ENCODE data around the gene CPA5. TPM values are rescaled to one million over a fixed set of nuclear protein-coding genes. Genes with fewer than 3 reads are reported as not detected.

The CPA5 gene
- total and polyA plus RNA-seq, 2 experiments from 2014 or later = not detected

- Histone ChIP-seq H3K4me1 (ENCODE audit: insufficient read depth) (peaks cover 28% of the 10 kb centered on the region), H3K9me2 (ENCODE audit: insufficient read depth) (0 out of 2 replicates have a peak, but pooled peaks cover 4% of the 10 kb centered on the region), H3K27ac (ENCODE audit: low read depth) (no peak overlapping the region), H3K4me3 (no peak overlapping the region), H3K36me3 (ENCODE audit: insufficient read depth) (no peaks in the 10 kb centered on the region), H2AFZ (no peak overlapping the region), H3K4me2 (no peak overlapping the region; the same call in 1 of the 2 replicates), H3F3A (replicated peaks; ENCODE audit: low read depth) (no peaks in the 10 kb centered on the region), H3K79me2 (replicated peaks; ENCODE audit: insufficient read depth) (no peaks in the 10 kb centered on the region), H3K27me3 (ENCODE audit: insufficient read depth) (no peaks in the 10 kb centered on the region), H4K20me1 (replicated peaks; ENCODE audit: insufficient read depth) (no peaks in the 10 kb centered on the region)
- Mint-ChIP-seq H3K27me3 (ENCODE audit: insufficient read depth, low read depth, poor library complexity) (peaks cover 4% of the 10 kb centered on the region), H3K27ac (no peak overlapping the region; the same call in 1 of the 2 replicates), H3K36me3 (ENCODE audit: low read depth) (peaks cover 19% of the 10 kb centered on the region), H3K4me3 (no peak overlapping the region), H3K4me1 (peaks cover 33% of the 10 kb centered on the region), H3K9me3 (no peaks in the 10 kb centered on the region)
- DNase-seq (ENCODE audit: low spot score) = no peak
- TF ChIP-seq CREB1 (CRISPR knock-in tag; IDR thresholded peaks at IDR 0.05; ENCODE audit: low read depth) (no peak), ZNF331 (CRISPR knock-in tag; IDR thresholded peaks at IDR 0.05; ENCODE audit: low read depth) (no peak), EZH2phosphoT487 (IDR thresholded peaks at IDR 0.05; ENCODE audit: unreplicated experiment) (no peak), ZNF462 (CRISPR knock-in tag; IDR thresholded peaks at IDR 0.05) (no peak), NANOG (IDR thresholded peaks at IDR 0.05; ENCODE audit: borderline replicate concordance) (no peak), CTCF (conservative IDR thresholded peaks at IDR 0.05; ENCODE audit: low read depth in 2 of 2) (no peak), EZH2 (IDR thresholded peaks at IDR 0.05; ENCODE audit: low read depth, unreplicated experiment) (no peak), STAT1 (IDR thresholded peaks at IDR 0.05; ENCODE audit: unreplicated experiment) (no peak), POLR2AphosphoS5 (IDR thresholded peaks at IDR 0.05; ENCODE audit: low read depth) (no peak), ZNF114 (CRISPR knock-in tag; IDR thresholded peaks at IDR 0.05) (no peak), JUNB (IDR thresholded peaks at IDR 0.05; ENCODE audit: unreplicated experiment) (no peak), ETS1 (IDR thresholded peaks at IDR 0.05) (no peak), REST (IDR thresholded peaks at IDR 0.05; ENCODE audit: unreplicated experiment) (no peak)
- no peak for ATAC-seq
Measured at GRCh38 chr7:130397051-130397757, 52.6 kb downstream of the CPA5 start.

All from GM23338 (cell line).